Hepatocyte (in vitro differentiated cells): ENCODE measurements around the gene ENDOD1. TPM values are rescaled to one million over a fixed set of nuclear protein-coding genes. Genes with fewer than 3 reads are reported as not detected.

Source experiments
- DNase-seq: peaks from one replicate; pipeline ENCODE4 v3.0.0-alpha.2; 2016; ENCODE audit warnings: low spot score
- H2AFZ ChIP-seq: fragments of 200-600 bp; sonication (generic); 2 replicates; pipeline ENCODE4 v1.6.0; 2016; ENCODE audit warnings: antibody characterized with exemption, mild to moderate bottlenecking
- H3K27ac ChIP-seq: fragments of 200-600 bp; sonication (generic); 2 replicates; pipeline ENCODE4 v1.5.1; 2016; ENCODE audit warnings: mild to moderate bottlenecking
- H3K27me3 ChIP-seq: fragments of 200-600 bp; sonication (generic); 2 replicates; pipeline ENCODE4 v1.6.1; 2016
- H3K36me3 ChIP-seq: fragments of 200-600 bp; sonication (generic); replicated peaks from 2 replicates; pipeline ENCODE4 v1.5.1; 2016; ENCODE audit warnings: low read depth; ENCODE audit not compliant: insufficient read depth
- H3K4me1 ChIP-seq: fragments of 200-600 bp; sonication (generic); 2 replicates; pipeline ENCODE4 v1.5.1; 2016; ENCODE audit warnings: mild to moderate bottlenecking, moderate library complexity; ENCODE audit not compliant: insufficient read depth
- H3K4me2 ChIP-seq: fragments of 200-600 bp; sonication (generic); 2 replicates; pipeline ENCODE4 v1.6.0; 2016
- H3K4me3 ChIP-seq: fragments of 200-600 bp; sonication (generic); 2 replicates; pipeline ENCODE4 v1.5.1; 2016; ENCODE audit warnings: mild to moderate bottlenecking
- H3K79me2 ChIP-seq: fragments of 200-600 bp; sonication (generic); 2 replicates; pipeline ENCODE4 v1.6.0; 2017; ENCODE audit warnings: mild to moderate bottlenecking
- H3K9me2 ChIP-seq: fragments of 200-600 bp; sonication (generic); replicated peaks from 2 replicates; pipeline ENCODE4 v1.6.0; 2017; ENCODE audit warnings: mild to moderate bottlenecking; ENCODE audit not compliant: insufficient read depth
- H3K9me3 ChIP-seq: fragments of 200-600 bp; sonication (generic); 2 replicates; pipeline ENCODE4 v1.5.1; 2016; ENCODE audit warnings: low read depth, mild to moderate bottlenecking
- H4K20me1 ChIP-seq: fragments of 200-600 bp; sonication (generic); 2 replicates; pipeline ENCODE4 v1.6.0; 2016; ENCODE audit warnings: mild to moderate bottlenecking; ENCODE audit not compliant: insufficient read depth, poor library complexity, severe bottlenecking
- CTCF ChIP-seq: fragments of 200-600 bp; sonication (generic); IDR thresholded peaks from 2 replicates; pipeline ENCODE4 v1.5.1; 2016; ENCODE audit warnings: antibody characterized with exemption, mild to moderate bottlenecking; ENCODE audit not compliant: poor library complexity
- EZH2 ChIP-seq: fragments of 200-600 bp; sonication (generic); IDR thresholded peaks from 2 replicates; pipeline ENCODE4 v1.6.1; 2016; ENCODE audit warnings: antibody characterized with exemption, mild to moderate bottlenecking, borderline replicate concordance
- EZH2phosphoT487 ChIP-seq: fragments of 200-600 bp; sonication (generic); IDR thresholded peaks from one replicate; pipeline ENCODE4 v1.6.1; 2018; ENCODE audit warnings: antibody characterized with exemption, mild to moderate bottlenecking, low read depth, moderate library complexity; ENCODE audit not compliant: unreplicated experiment, severe bottlenecking
- WGBS: methylation state at CpG from one replicate; pipeline ENCODE4 v1.1.6; 2016; ENCODE audit warnings: low lambda C conversion rate; ENCODE audit errors: missing lambda C conversion rate; 5-methylcytosine and 5-hydroxymethylcytosine counted together
- polyA plus RNA-seq: library from polyadenylated mRNA; unstranded; fragments of >200 nt; fragmentation: Nextera tagmentation; extraction: Ambion mirVana; gene quantifications from 2 replicates; pipeline ENCODE4 v1.2.1, GENCODE V29; 2016
- total RNA-seq: library from RNA; depleted of rRNA; stranded (reverse); fragments of >200 nt; gene quantifications from 2 replicates; pipeline ENCODE4 v1.2.3, GENCODE V29; 2014

ENDOD1 gene
- total RNA-seq (26.6 and 27.6 TPM in 2 replicates), polyA plus RNA-seq (8.8 and 10.4 TPM in 2 replicates)

- no peaks in the 10 kb centered on the region for H3K9me2 ChIP-seq
- peaks cover 13% of the 10 kb centered on the region for H3K79me2 ChIP-seq
- H3K9me3 ChIP-seq: no peaks in the 10 kb centered on the region
- peak within 1 kb of the TSS; percentile 97 for H3K4me2 ChIP-seq
- 2% methylated on average over 90 of the region's 106 CpGs for WGBS
- H3K27me3 ChIP-seq: no peaks in the 10 kb centered on the region
- peak within 1 kb of the TSS; percentile 98 for H3K4me3 ChIP-seq
- TF ChIP-seq EZH2 (no peak), EZH2phosphoT487 (no peak)
- peak within 1 kb of the TSS; percentile 97 for H2AFZ ChIP-seq
- peak; percentile 94 for DNase-seq
- peak within 1 kb of the TSS; percentile 97 for H3K27ac ChIP-seq
- no peaks in the 10 kb centered on the region for H3K36me3 ChIP-seq
- H4K20me1 ChIP-seq: no peaks in the 10 kb centered on the region
- H3K4me1 ChIP-seq: peaks cover 25% of the 10 kb centered on the region
Measured at GRCh38 chr11:95089620-95090542, at the start of gene ENDOD1. TSS of gene ENDOD1 (plus strand) at chr11:95089846. CDS start at chr11:95089928, 82 bp downstream.

GRCh38 chr11:95042239-95042638 is 47.4 kb upstream of the ENDOD1 start:
- Histone ChIP-seq H3K27me3 (no peaks in the 10 kb centered on the region), H3K36me3 (no peaks in the 10 kb centered on the region), H3K4me3 (no peak overlapping the region), H2AFZ (no peak overlapping the region), H4K20me1 (no peaks in the 10 kb centered on the region), H3K4me1 (peaks cover 4% of the 10 kb centered on the region), H3K27ac (no peak overlapping the region), H3K9me2 (no peaks in the 10 kb centered on the region), H3K79me2 (no peaks in the 10 kb centered on the region), H3K4me2 (no peak overlapping the region), H3K9me3 (no peaks in the 10 kb centered on the region)
- TF ChIP-seq EZH2: no peak
- no peak for TF ChIP-seq EZH2phosphoT487
- TF ChIP-seq CTCF: no peak
- no peak for DNase-seq
- 95% methylated on average over 1 of the region's 1 CpG for WGBS

- WGBS: 92% methylated on average over 3 of the region's 3 CpGs
- Histone ChIP-seq H3K27me3 (no peaks in the 10 kb centered on the region), H3K27ac (no peak overlapping the region), H4K20me1 (no peaks in the 10 kb centered on the region), H3K79me2 (no peaks in the 10 kb centered on the region), H3K4me1 (peaks cover 4% of the 10 kb centered on the region), H3K4me2 (no peak overlapping the region), H3K9me3 (no peaks in the 10 kb centered on the region), H3K36me3 (no peaks in the 10 kb centered on the region), H3K9me2 (no peaks in the 10 kb centered on the region), H2AFZ (no peak overlapping the region), H3K4me3 (no peak overlapping the region)
- DNase-seq: no peak
- TF ChIP-seq EZH2phosphoT487 (no peak), CTCF (no peak), EZH2 (no peak)
Measured at GRCh38 chr11:95042906-95043305, 46.7 kb upstream of the ENDOD1 start.

- Histone ChIP-seq H3K4me3 (no peak overlapping the region), H3K9me3 (no peaks in the 10 kb centered on the region), H3K9me2 (no peaks in the 10 kb centered on the region), H3K79me2 (no peaks in the 10 kb centered on the region), H4K20me1 (no peaks in the 10 kb centered on the region), H3K4me2 (peak overlapping the region; percentile 44), H2AFZ (no peak overlapping the region), H3K4me1 (peaks cover 4% of the 10 kb centered on the region), H3K27ac (no peak overlapping the region), H3K36me3 (no peaks in the 10 kb centered on the region), H3K27me3 (no peaks in the 10 kb centered on the region)
- no peak for DNase-seq
- WGBS: 29% methylated on average over 4 of the region's 4 CpGs
- TF ChIP-seq EZH2phosphoT487 (no peak), CTCF (no peak), EZH2 (no peak)
Measured at GRCh38 chr11:95044010-95044409, 45.6 kb upstream of the ENDOD1 start.
